Fibroblast of skin of abdomen (primary cell): ENCODE results near the gene EML4.
"Not testable (repeated sequence)": the region's sequence is repeated elsewhere in the genome, so short reads cannot be mapped to it uniquely, and the experiment has no call there.

Experiments used
- DNase-seq: peaks from one replicate; pipeline ENCODE4 v3.0.0-alpha.2; 2013

The EML4 gene

DNA sequence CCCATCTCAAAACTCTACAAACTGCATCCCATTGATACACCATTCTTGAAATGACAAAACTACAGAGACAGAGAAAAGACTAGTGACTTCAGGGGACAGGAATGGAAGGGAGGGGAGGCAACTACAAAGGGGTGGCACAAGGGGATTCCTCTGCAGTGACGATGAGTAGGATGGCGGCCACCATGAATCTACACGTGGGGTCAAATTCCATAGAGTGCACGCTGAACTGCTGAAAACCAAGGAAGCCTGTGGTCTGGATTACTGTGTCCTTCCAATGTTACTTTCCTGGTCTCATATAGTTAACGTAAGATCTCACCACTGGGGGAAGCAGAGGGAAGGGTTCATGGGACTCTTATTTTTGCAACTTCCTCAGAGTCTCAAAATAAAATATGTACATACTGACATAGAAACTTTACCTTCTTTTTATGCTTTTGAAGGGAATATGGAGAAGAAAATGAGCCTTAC is 168.2 kb downstream of the EML4 start:
- DNase-seq, result no peak

DNA sequence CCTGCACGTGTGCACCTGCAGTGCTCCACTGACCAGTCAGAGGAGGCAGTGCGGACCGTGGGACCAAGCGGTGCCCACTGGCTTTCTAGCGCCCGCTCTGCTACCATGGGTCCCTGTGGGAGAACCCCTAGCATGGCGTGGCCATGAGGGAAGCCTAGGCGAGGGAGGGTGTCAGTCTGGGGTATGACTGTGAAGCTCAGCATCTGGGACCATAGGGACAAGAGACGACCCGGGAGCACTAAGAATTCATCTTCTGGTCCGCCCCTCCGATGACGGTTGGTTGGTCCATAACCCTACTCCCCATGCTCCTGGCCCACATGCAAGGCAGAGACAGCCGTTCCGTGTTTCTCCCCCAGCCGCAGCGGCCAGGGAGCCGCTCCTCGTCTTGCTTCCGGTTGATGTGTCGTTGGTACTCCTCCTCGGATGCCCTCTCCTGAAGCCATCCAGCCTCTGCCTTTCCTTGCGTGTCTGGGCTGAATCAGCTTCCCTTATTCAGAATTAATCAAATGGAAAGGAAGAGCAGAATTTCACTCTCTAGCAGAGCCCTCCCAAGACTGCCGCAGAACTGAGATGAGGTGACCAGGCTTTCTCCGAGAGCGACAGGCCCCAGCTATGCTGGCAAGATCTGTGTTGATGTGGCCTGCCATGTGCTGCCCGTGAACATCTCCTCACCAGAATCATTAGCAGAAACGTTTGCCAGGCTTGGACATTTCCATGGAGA is 168.9 kb downstream of the EML4 start:
- DNase-seq, result no peak

DNA sequence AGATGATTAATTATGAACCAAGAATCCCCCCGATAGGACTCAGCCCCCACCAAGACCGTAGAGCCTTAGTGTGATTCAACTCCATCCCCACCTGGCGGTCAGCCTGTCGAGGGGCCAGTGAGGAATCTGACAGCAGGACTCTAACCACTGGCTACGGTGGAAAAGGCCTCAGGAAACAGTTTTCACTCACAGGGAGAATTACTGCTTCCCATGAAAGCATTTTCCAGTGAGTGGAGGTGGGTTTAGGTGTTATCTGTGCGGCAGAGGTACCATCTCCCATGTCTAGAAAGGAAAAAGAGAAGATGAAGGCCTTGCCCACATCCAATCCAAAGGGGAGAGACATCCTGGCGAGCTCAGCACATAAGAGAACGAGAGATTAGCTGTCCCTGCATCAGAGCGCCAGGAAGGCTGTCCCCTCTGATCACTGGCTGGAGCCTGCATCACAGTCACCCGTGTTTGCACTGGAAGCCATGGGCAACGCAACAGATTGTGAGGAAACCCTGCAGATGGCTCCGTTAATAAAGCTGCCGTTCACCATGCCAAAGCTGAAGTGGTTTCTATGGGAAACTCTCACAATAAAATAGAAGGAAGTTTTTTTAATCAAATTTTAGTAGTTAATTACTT is 169.5 kb downstream of the EML4 start:
- DNase-seq, result no peak

DNA sequence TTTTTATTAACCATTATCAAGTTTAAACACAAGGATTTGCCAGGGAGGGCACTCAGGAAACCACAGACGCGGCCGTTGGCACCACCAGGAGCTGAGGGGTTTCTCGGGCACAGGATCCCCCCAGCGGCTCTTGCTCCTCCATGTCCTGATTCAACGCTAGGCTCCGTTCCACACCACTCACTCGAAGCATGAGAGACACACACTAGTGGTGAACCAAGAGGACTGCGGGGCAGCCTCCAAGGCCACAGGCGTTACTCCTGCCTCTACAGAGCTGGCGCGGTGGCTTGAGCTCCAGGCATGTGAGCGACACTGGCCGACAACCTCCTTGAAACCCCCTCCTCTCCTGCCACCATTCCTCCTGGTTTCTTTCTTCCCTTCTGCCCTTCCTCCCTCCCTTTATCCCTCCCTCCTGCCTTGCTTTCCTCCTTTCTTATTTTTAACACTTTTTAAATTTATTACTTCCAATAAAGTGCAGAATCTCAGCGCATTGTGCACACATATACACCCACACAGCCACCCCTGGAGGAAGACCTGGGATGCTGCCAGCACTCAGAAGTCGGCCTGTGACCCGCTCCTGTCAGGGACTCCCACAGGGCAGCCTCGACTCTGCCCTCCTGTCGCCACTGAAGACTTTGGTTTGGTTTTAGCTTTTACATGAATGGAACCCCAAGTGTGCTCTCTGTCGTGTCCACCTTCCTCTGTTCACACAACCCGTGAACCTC is 170.2 kb downstream of the EML4 start:
- no peak for DNase-seq

DNA sequence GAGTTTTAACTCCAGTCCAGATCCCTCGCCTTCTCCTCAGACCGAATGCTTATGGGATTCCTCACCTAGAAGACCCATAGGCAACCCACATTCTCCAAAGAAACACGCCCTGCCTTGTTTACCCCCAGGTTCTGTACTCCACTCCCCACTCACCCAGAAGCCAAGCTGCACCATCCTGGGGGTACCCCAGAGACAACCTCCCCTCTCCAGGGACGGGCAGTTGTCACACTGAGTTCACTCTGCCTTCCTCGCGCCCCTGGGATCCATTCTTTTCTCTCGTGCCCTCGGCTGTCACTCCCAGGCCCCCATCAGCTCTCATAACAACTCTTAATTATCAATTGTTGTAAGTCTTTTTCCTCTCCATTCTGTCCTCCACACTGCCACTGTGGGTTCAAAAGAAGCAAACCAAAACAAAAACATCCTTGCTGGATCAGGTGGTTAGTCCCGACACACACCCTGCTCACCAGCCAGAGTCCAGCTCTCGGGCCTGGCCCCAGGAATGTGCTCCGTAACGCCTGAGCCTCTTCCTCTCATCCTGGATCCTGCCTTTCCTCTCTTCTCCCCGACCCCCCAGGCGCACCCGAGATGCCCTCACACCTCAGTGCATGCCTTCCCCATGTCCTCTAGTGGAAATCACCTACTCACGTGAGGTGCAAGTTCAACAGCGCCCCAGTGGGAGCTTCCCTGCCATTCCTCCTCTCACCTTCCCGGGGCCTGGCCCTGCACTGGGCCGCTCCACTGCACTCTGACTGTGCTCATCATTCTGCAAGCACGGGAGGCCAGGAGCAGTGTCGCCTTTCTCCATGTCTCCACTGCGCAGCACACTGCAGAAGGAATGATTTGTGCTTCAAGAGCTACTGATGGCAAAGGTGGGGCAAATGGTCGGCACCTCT is 171.1 kb downstream of the EML4 start:
- no peak for DNase-seq

DNA sequence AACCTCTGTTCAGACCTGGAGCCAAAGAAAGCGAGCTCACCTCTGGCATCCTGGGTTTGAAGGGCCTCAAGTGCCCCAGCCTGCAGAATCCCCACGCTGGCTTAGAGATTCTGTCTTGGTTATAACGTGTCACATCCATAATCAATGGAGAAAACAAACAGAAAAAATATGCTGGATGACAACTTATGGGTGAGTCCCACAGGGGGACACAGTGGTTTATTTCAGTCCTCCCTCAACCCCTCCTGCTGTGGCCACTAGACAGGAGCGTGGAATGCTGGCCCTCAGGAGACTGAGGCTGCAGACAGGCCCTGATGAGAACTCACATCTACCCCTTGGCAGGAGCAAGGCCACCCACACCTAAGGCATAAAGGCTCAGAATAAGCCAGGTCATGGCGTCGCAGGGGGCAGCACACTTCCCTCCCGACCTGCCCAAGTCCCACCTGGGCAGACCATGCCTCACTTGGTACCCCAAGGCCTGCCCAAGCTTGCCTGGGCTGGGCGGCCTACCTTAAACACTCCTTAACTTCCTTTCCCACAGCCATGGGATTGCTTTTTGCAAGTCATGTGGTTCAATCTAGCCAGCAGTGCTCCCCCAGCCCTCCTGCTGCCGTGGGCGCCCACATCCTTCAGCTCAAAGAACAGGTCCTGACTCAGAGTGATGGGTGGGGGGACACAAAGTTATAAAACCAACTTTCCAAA is 171.9 kb downstream of the EML4 start:
- DNase-seq, result no peak

DNA sequence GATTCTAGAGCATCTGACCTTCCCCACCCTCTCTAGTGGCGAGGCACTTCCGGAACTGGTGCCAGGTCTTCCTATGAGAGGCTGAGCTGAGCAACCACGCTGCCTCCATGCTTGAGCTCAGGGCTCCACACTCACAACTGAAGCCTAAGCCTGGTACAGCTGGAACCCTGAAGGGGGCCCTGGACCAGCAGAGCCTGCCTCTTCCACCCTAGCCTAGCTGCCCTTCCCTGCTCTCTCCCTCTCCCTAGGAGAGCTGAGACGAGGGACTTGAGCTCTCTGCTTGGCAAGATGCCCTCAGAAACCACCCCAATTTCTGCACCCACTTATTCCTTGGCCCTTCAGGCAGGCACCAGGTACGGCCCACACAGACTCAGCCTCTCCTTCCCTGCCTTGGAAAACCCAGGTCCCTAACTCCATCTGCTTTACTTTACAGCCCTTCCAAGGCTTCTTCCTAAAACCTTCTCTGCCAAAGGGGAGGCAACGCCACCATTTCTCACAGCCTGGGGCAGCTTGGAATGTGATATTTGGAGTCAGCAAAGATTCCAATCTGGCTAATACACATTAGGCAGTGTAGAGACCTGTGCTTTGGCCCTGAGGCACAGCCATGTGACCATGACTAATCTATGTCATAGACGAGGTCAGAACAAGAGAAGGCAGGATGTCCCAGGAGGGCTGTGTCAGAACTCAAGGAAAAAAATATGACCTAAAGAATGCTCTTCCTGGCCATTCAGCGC is 173.1 kb downstream of the EML4 start:
- peak; percentile 87 for DNase-seq

DNA sequence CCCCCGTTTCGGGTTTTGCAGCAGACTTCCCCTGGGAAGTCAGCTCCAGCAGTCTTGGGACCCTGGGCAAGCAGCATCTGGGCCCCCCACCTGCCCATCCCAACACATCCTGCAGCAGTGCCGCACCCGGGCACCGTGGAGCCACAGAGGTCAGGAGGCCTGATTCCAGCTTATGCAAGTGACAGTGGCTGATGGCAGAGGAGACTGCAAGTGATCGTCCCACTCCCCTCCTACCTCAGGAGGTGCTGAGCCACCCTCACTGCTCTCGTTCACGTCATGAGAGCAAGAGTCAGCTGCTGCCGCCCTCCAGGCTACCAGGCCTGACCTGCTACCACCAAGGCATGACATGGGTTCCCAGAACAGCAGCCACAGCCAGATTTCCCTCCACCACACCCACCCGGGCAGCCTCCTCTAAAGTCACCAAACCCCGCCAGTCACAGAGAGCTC is 173.7 kb downstream of the EML4 start:
- no peak for DNase-seq

DNA sequence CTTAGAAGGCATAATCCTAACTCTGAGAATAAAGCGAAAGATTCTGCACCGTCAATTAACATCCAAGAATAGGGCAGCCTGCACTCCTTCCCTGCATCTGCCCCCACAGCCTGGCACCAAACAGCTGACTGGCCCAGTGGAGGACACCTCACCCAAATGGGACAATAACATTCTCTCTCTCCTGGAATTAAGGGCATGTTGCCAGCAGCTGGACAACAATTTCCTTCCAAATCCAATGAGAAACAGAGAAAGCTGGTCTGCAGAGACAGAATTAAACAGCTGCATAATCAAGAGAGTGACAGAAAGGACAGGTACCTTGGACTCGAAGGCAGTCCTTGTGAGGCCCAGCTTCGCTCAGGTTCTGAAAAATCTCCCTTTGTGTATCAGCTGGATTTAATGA is 176.8 kb downstream of the EML4 start:
- no peak for DNase-seq

DNA sequence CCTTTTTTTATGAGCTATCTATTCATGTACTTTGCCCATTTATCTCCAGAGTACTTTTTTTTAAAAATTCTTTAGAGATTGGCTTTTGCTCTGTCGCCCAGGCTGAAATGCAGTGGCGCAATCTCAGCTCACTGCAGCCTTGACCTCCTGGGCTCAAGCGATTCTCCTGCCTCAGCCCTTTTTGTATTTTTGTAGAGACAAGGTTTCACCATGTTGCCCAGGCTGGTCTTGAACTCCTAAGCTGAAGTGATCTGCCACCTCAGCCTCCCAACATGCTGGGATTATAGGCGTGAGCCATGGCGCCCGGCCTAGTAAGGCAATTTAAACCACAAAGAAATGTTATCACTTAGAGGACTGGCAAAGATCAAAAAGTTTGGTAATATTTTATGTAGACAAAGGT is 177.7 kb downstream of the EML4 start:
- not testable (repeated sequence) for DNase-seq

DNA sequence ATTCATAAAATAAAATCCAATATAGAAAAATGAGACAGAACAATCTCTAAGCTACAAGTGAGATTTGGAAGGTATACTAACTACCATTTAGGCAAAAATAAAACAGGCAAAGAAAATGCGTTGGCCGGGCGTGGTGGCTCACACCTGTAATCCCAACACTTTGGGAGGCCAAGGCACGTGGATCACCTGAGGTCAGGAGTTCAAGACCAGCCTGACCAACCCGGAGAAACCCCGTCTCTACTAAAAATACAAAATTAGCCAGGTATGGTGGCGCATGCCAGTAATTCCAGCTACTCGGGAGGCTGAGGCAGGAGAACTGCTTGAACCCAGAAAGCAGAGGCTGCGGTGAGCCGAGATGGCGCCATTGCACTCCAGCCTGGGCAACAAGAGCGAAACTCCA is 178.4 kb downstream of the EML4 start:
- not testable (repeated sequence) for DNase-seq

DNA sequence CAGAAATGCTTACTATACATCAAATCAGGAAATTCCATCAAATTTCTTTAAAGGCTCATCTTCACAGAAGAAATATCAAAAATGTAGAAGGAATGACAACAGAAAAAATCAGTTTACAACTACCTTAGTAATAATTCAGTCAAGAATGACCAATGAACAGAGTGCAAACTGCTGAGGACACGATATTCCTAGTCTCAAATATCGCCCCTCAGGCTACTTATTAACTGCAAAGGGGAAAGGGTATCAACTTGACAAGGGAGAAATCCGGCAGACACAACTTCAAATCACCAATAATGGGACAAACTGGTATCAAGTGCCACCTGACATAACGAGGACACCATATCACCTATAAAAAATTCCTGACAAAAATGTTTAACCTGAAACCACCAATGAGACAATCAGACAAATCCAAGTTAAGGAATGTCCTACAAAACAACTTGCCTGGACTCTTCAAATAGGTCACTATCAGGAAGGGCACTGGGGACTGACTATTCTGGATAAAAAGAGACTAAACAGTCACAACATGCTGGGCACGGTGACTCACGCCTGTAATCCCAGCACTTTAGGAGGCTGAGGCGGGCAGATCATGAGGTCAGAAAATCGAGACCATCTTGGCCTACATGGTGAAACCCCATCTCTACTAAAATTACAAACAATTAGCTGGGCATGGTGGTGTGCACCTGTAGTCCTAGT is 179.1 kb downstream of the EML4 start:
- DNase-seq, result no peak

DNA sequence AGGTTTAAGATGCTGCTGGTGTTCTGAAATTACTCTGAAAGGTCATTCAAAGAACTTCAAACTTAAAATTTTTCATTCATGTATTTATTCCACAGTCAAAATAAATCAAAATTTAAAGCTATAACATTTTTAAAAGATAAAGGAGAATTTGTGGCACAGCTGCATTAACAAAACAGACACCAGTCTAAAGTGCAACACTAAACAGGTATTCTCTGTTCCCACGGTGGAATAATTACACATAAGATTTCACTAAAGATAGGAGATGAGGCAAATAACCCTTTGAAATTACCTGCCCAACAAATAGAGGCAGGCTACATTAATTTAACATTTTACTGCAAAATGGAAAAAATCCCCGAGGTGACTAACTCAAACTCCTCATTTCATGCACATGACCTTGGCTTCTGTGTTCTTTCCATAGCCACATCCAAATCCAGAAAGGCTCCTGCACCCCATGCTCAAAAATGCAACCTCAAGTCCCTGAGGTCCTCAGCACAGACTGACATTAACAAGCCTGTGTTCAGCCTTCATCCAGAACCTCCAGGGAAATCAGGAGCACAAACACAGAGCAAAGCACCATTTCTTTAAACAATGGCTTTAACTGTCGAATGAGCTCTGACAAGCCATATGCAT is 181.4 kb downstream of the EML4 start:
- DNase-seq, result no peak

DNA sequence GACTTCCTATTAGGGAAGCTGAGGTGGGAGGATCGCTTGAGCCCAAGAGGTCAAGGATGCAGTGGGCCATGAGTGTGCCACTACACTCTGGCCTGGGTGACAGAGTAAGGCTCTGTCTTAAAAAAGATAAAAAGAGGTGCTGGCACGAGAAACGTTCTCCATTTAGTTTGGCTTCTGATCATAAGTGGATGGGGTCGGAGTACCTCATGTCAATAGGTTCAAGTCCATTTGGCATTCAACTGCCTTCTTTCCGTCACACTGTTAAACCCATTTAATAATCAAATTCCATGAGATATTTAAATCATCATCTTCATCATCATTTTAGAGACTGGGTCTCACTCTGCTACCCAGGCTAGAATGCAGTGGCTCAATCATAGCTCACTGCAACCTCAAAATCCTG is 182.7 kb downstream of the EML4 start:
- DNase-seq, result no peak

DNA sequence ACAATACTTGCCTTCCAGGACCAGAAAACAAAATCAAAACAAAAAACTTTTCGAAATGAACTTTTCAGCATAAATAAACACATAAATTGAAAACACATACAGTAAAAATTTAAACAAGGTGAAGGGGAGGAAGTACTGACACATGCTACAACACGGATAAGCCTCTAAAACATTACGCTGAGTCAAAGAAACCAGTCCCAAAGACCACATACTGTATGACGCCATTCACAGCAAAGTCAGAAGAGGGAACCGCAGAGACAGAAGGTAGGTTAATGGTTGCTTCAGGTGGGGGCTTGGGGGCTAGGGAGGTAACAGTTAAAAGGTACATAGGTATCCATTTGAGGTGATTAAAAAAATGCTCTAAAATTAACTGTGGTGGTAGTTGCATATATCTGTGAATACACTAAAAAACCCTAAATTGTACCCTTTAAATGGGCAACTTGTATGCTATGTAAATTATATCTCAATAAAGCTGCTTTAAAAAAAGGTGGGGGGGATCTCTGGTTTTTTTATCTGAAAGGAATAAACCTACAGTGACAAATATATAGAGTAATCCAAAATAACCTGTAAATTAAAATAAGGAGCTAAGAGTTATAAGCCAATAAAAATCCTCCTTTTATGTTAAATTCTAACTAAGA is 184.8 kb downstream of the EML4 start:
- no peak for DNase-seq

DNA sequence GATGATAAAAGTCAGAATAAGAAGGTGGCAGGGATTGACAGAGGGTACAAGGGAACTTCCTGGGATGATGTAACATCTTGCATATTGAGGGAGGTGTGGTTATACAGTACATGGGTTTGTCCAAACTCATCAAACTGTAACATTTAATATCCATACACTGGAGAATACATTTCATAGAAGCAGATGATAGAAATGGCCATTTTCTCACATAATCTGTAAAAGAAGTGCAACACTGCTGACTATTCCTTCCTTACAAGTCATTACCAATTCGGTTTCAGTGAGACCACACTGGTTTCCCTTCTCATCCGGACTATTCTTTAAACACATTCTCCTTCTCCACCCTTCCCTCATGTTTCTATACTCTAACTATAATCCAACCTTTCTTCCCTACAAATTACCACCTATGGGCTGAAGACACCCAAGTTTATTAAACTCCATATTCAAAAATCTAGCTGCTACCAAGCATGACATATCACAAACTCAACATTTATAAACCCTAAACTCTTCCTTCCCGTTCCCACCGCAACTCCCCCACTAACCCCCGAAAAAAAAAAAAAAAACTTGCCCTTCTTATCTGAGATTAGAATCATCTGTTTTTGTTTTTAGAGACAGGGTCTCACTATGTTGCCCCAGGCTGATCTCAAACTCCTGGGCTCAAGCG is 190.3 kb downstream of the EML4 start:
- DNase-seq, result peak; percentile 42

DNA sequence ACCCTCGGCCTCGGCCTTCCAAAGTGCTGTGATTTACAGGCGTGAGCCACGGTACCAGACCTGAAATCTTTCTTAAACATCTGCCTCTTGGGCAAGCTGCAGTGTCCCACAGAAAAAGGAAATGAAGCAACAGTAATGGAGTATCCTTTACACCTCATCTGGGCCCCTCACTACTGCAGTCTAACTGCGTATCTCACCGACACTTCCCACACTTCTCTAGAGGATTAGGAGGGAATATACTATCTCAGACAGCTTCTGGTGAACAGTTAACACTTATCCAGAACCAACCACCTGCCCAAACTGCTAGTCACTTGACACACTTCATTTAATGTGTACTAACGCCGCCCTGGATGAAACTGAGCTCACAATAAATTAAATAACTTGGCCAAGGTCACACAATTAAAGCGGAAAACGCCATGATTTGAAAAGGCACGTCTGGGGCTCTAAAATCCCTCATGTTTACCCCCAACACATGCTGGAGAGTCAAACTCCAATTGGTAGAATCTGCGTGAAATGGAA is 190.9 kb downstream of the EML4 start:
- DNase-seq, result peak; percentile 30

DNA sequence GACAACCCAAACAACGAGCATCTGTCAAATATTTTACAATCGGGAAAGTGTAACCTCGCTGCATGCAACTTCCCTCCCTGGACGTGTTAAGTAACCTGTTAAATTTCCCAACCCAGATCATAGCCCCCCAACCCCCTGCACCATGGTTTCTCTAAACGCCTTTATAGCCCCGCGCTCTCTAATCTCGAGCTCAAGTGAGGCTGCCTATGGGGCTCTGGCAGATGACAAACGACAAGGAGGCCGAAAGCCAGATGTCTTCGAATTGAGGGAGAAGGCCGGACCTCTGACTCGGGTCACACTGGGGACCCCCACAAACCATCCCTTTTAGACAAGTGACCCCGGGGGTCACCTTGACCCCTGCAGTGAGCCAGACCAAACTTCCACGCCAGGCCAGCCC is 191.3 kb downstream of the EML4 start:
- DNase-seq, result no peak
